Type B pancreatic cell (in vitro differentiated cells): ENCODE data around the gene OAT. TPM values are rescaled to one million over a fixed set of nuclear protein-coding genes. Genes with fewer than 3 reads are reported as not detected.

Experiments
- DNase-seq: peaks from one replicate; pipeline ENCODE4 v3.0.0; 2021; ENCODE audit warnings: mixed read lengths; ENCODE audit not compliant: unreplicated experiment; ENCODE audit errors: extremely low spot score
- H3K27ac Mint-ChIP-seq: 2 replicates; pipeline ENCODE4 v1.8.0; 2021; ENCODE audit warnings: mild to moderate bottlenecking, mixed read lengths
- H3K27me3 Mint-ChIP-seq: 2 replicates; pipeline ENCODE4 v1.8.0; 2021; ENCODE audit warnings: mixed read lengths
- H3K36me3 Mint-ChIP-seq: 2 replicates; pipeline ENCODE4 v1.8.0; 2021; ENCODE audit warnings: mixed read lengths
- H3K4me1 Mint-ChIP-seq: one replicate; pipeline ENCODE4 v1.8.0; 2021; ENCODE audit warnings: mixed read lengths; ENCODE audit not compliant: unreplicated experiment
- H3K4me3 Mint-ChIP-seq: 2 replicates; pipeline ENCODE4 v1.8.0; 2021; ENCODE audit warnings: mild to moderate bottlenecking, mixed read lengths
- H3K9me3 Mint-ChIP-seq: 2 replicates; pipeline ENCODE4 v1.8.0; 2021; ENCODE audit warnings: mixed read lengths
- CTCF ChIP-seq: fragments of 200-600 bp; sonication (generic); conservative IDR thresholded peaks from 2 replicates; pipeline ENCODE4 v1.5.0; 2021; ENCODE audit warnings: antibody characterized with exemption, mild to moderate bottlenecking
- total RNA-seq: library from RNA; stranded (reverse); gene quantifications from 2 replicates; pipeline ENCODE4 v1.2.1, GENCODE V29; 2021; ENCODE audit warnings: low replicate concordance

The OAT gene
- total RNA-seq, 1 donor from 2014 or later, result 83.4 TPM

- no peak for TF ChIP-seq CTCF
- Mint-ChIP-seq H3K9me3 (no peaks in the 10 kb centered on the region), H3K27ac (no peak overlapping the region), H3K27me3 (peaks cover 15% of the 10 kb centered on the region), H3K36me3 (no peaks in the 10 kb centered on the region), H3K4me3 (no peak overlapping the region), H3K4me1 (peaks cover 24% of the 10 kb centered on the region)
- DNase-seq, result no peak
Measured at GRCh38 chr10:124351481-124352220, 67.1 kb downstream of the OAT start.

DNA sequence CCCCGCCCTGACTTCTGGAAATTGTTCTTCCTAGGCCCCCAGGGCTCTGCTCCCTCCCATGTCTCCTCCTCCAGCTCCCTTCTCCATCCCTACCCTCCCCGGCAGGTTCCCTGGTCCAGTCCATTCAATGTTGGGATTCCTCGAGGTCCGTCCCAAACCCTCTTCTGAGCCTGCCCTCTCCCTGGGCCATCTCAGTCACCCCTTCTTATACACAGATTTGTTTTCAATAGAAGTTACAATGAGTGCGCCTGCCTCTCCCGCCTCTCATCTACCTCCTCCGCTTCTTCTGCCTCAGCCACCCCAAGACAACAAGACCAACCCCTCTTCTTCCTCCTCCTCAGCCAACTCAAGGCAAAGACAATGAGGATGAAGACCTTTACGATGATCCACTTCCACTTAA lies 67.9 kb downstream of the OAT start:
- no peak for TF ChIP-seq CTCF
- Mint-ChIP-seq H3K4me1 (peaks cover 20% of the 10 kb centered on the region), H3K27ac (no peak overlapping the region)

DNA sequence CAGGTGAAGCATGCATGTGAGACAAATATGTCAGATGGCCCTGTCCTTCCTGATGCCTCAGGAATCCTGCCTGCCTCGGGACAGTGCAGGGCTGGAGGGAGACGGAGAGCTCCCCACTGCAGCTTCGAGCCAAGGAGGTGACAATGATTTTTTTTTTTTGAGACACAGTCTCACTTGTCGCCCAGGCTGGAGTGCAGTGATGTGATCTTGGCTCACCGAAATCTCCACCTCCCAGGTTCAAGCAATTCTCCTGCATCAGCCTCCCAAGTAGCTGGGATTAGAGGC lies 68.8 kb downstream of the OAT start:
- no peak overlapping the region for H3K4me3 Mint-ChIP-seq
- no peaks in the 10 kb centered on the region for H3K9me3 Mint-ChIP-seq
- no peak overlapping the region for H3K27ac Mint-ChIP-seq
- DNase-seq, result no peak
- H3K4me1 Mint-ChIP-seq, result peaks cover 15% of the 10 kb centered on the region
- H3K27me3 Mint-ChIP-seq, result peaks cover 11% of the 10 kb centered on the region
- no peak for TF ChIP-seq CTCF
- H3K36me3 Mint-ChIP-seq, result no peaks in the 10 kb centered on the region

More for the DNA sequence above, 67.9 kb downstream of the OAT start:
- no peak for DNase-seq
- Mint-ChIP-seq H3K4me3 (no peak overlapping the region), H3K36me3 (no peaks in the 10 kb centered on the region), H3K9me3 (no peaks in the 10 kb centered on the region), H3K27me3 (peaks cover 11% of the 10 kb centered on the region)

DNA sequence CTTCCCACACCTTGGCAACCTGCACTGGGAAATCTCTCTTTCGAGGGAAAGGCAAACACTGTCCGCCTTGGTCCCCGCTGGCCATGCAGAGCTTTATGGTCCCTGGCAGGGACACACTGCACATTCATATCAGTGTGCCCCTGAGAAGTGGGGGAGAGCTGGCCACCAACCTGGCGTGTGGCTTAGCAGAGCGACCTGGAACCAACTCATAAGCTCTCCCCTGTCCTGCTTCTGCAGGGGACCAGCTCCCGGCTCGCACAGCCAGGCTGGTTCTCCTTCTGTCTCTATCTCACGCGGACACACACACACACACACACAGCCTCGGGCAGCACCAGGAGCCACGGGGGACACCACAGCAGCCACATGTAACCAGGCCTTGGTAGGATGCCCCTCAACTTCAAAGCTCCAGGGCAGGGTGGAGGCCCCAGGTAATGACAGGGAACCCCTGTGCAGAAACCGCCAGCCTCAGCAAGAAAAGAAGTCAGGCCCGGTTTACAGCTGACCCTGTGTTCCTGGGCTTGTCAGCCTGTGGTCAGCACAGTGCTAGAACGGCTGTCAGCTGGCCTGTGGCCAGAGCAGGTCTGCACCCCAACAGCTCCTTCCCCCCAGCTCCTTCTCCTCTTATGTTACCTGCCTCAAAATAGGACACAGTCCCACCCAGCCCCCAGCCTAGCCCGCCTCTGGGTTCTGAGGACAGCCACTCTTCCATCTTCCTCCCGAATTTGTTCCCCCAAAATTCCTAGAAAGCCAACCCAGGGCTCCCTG lies 69.3 kb downstream of the OAT start:
- no peak overlapping the region for H3K4me3 Mint-ChIP-seq
- H3K36me3 Mint-ChIP-seq, result no peaks in the 10 kb centered on the region
- H3K27ac Mint-ChIP-seq, result no peak overlapping the region
- peaks cover 10% of the 10 kb centered on the region for H3K4me1 Mint-ChIP-seq
- no peak for DNase-seq
- no peaks in the 10 kb centered on the region for H3K9me3 Mint-ChIP-seq
- no peak for TF ChIP-seq CTCF
- peaks cover 8% of the 10 kb centered on the region for H3K27me3 Mint-ChIP-seq

GRCh38 chr10:124348801-124349200 lies 69.9 kb downstream of the OAT start:
- H3K9me3 Mint-ChIP-seq, result no peaks in the 10 kb centered on the region
- H3K27me3 Mint-ChIP-seq, result peaks cover 7% of the 10 kb centered on the region
- H3K4me1 Mint-ChIP-seq, result peaks cover 4% of the 10 kb centered on the region
- no peak overlapping the region for H3K27ac Mint-ChIP-seq
- H3K4me3 Mint-ChIP-seq, result no peak overlapping the region
- no peaks in the 10 kb centered on the region for H3K36me3 Mint-ChIP-seq
- no peak for DNase-seq
- TF ChIP-seq CTCF, result no peak
